HG03095 (cell line): ENCODE results near the gene DEPP1.

Experiments
- ATAC-seq: cut with Tn5 transposase; IDR thresholded peaks from one replicate; pipeline ENCODE4 v1.9.1; 2021; ENCODE audit warnings: moderate library complexity; ENCODE audit not compliant: unreplicated experiment

The DEPP1 gene

GRCh38 chr10:44968091-44968490 lies 10.5 kb downstream of the DEPP1 start:
- ATAC-seq, result no peak

DNA sequence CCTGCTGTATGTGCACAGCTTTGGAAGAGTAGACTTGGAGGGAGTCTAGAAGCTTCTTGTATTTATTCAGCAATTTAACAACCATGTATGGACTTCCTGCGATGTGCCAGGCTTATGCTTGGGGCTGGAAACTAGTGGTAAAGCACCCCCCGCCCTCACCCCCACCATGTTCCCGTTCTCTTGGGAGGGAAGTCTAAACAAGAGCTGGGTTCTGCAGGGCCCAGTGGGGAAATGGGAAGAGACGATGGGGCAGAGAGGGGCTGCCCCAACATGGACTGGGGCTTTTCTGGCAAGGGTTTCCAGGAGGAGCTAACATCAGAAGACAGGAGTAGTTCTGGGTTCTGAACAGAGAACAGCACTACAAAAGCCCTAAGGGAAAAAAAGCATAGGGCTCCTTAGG lies 11.0 kb downstream of the DEPP1 start:
- no peak for ATAC-seq

GRCh38 chr10:44966816-44967509 lies 11.6 kb downstream of the DEPP1 start:
- no peak for ATAC-seq

GRCh38 chr10:44966129-44966815 lies 12.3 kb downstream of the DEPP1 start:
- no peak for ATAC-seq

DNA sequence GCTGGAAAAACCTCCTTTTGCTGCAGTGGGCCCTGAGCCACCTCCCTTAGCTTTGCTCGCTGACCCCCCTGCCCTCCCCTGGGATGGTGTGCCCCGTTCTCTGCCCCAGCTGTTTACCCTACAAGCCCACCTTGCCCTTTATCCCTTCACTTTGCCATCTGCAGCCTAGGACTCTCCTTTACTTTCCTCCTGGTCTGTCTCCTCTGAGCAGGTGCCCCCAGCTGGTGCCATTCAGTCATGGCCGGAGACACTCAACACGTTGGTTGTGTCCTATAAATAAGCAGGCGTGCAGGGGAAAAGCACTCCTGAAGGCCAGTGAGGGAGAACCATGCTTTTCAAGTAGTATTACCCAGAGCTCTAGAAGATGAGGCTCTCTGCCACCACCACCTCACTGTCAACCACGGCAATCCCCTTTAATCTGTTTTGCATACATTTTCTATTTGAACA lies 12.9 kb downstream of the DEPP1 start:
- ATAC-seq, result no peak

- no peak for ATAC-seq
These were observed 13.5 kb downstream of the DEPP1 start for GRCh38 chr10:44965104-44965503.

GRCh38 chr10:44963772-44964633 lies 14.6 kb downstream of the DEPP1 start:
- ATAC-seq, result no peak

- ATAC-seq, result no peak
These were observed 15.5 kb downstream of the DEPP1 start for GRCh38 chr10:44962870-44963738.

DNA sequence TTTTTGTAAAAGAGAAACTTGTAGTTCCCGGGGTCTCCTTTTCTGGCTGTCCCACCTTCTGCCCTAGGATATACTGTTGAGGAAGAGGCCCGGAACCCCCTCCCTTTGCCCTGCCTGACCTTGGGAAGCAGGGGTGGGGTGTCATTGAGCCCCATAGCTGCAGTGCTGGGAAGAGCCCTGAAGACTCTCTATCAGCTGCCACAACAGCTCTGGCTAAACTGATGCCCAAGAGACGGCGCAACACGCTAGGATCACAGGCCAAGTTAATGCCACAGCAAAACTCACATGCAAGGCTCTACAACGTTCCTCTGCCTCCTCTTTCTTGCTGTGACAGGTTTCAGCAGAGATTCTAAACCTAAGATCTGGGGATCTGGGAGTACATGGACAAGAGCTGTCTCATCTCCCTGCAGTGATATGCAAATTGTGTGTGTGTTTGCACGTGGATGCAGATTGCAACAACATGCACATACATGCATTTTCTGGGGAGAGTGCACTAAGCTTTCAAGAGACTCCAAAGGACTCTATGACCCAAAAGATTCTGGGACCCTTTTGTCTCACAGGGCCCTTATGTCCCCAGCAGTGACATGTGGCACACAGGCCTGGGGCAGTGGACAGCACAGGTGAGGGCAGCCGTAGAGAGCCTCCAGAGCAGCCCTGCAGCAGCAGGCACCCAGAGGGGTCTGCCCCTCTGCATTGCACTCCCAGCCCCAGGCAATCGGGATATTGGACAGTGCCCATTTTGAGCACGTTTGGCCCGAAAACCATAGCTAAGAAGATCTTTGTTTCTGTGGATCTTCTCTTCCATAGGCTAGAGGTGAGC lies 16.5 kb downstream of the DEPP1 start:
- no peak for ATAC-seq

DNA sequence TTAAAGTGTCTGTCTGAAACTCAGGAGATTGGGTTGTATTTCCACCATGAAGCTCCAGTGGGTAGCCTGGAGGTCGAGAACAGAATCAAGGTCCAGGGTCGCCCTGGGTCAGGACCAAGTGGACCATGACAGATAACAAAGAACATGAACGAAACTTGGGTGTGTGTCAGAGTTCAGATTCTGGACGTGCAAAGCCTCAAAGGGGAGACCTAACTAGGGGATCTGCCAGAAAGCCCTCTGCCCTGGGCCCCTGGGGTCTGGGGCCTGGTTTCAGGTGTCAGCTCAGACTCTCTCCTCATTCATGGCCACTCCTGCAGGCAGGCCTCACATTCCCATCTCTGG lies 17.4 kb downstream of the DEPP1 start:
- ATAC-seq, result no peak

GRCh38 chr10:44960482-44961229 lies 18.0 kb downstream of the DEPP1 start:
- ATAC-seq, result no peak

DNA sequence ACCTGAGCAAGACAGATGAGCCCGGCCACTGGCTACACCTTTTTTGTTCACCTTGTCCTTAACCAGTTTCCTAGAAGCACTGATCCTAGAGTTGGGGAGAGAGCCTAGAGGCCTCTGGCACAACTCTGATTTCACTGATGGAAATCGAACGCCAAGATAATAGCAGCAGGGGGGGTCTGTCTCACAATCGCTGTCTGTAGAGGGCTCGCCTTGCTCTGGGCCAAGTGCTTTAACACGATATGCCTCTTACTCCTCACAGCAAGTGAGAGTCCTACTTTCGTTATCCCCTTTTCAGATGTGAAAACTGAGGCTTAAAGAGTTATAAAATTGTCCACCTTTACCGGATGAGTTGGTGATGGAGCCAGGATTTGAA lies 18.5 kb downstream of the DEPP1 start:
- ATAC-seq, result no peak

GRCh38 chr10:44959247-44960087 lies 19.1 kb downstream of the DEPP1 start, which contains the start of gene RASSF4:
TSS of gene RASSF4 (plus strand) at chr10:44959802. CDS start at chr10:44970203, 10,401 bp downstream.
- peak; percentile 95 for ATAC-seq

- no peak for ATAC-seq
These were observed 19.7 kb downstream of the DEPP1 start for GRCh38 chr10:44958898-44959246.

DNA sequence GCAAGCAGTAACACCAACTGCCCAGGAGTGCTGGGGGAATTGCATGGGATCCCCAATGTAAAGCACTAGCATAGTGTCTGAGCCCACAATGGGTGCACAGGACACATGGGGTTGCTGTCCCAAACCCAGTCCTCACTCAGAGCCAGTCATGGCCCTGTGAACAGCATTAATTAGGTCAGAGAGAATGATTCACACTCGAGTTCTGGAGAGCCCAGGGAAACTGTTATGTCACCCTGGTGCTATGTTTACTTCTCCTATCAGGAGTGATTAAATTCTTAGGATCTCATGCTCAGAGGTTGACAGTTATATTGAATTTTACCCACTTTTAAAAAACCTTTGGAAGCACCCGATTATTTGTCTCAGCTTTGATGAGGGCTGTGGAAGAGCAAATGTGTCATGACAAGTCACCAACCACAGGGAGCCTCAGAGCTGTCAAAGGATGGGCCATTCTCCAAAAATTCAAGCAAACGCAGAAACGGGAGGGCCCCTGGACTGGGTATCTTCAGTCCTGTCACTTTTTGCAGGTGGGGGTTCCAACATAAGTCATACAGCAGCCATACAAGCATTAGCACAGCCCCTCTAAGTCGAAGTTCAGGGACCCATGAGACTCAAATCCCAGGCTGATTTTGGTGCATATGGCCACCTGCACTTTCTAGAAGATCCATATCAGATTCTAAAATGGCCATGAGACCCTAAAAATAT lies 20.3 kb downstream of the DEPP1 start:
- ATAC-seq, result no peak

GRCh38 chr10:44956717-44957706 lies 21.6 kb downstream of the DEPP1 start:
- no peak for ATAC-seq

GRCh38 chr10:44956226-44956625 lies 22.4 kb downstream of the DEPP1 start:
- no peak for ATAC-seq
